GM19397 (cell line): ENCODE measurements around the gene GATB.

ENCODE experiments used
- ATAC-seq: cut with Tn5 transposase; IDR thresholded peaks from one replicate; pipeline ENCODE4 v1.9.1; 2021; ENCODE audit warnings: mild to moderate bottlenecking, moderate library complexity; ENCODE audit not compliant: unreplicated experiment

The GATB gene

GRCh38 chr4:151675411-151675971, 85.3 kb downstream of the GATB start:
- no peak for ATAC-seq

DNA sequence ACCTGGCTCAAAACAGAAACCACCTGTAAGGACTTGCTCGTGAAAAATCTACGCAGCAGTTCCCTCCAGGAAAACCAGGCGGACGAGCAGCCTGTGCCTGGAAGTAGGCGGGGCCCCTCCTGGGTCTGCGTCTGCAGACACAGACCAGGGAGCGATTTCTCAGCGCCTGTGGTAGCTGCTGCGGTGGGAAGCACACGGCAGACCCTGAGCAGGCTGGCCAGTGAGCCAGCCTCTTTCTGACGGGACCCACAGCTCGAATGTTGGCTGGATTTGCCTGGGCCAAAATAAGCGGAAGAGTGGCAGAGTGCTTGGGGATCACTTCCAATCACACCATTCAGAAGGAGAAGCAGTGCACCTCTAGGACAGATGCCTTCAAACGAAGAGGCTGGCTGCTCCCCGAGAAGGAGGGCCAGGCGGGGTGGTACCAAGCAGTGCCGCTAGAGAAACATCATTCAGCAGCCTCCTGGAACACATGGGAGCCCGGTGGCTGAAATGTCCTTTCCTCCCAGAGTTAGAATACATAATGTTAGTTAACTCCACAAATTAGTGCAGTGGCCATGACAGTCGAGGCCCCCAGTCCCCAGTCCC, 85.9 kb downstream of the GATB start:
- no peak for ATAC-seq

DNA sequence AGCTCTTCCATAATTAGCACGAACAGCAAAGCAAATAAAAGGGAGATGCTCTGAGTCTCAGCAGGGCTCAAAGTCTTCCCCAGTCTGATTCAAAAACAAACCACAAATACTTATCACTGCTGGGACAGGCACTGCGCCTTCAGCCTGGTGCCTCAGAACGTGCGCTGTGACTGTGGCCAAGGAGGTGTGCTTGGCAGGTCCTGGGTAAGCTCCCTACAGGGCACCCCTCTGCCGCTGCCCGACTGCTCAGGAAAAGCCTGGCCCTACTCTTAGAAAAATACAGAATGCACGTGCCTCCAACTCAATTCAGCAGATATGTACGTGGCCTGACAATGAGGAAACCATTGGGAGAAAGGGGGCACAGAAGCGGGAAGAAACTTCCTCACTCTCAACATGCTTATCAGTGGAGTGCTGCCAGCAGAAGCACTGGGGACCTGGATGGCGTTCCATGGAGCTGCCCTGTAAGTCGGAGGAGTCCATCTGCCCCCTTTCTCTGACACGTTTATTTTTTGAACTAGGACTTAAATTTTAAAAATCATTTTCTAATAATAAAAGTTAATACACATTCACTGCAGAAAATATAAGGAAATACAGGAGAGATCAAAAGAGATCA, 86.8 kb downstream of the GATB start:
- no peak for ATAC-seq

DNA sequence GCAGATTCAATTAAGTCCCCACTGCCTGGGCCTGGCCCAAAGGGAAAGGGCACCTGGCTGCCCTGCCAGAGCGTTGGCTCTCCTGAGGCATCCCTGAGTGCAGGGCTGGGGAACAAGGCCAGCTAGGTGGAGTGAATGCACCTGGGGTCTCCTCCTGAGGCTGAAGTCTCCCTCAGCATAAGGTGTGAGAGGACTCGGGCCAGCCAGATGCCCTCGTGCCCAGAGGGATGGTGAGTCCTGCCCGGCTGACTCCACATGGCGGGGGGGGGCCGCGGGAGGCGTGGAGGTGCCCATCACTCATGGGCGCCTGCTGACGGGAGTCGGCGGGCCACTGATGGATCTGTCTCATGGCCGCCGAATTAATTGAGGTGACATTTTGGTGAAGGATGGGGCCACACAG, 87.8 kb downstream of the GATB start:
- no peak for ATAC-seq

- no peak for ATAC-seq
Observed at GRCh38 chr4:151671541-151672059, 89.2 kb downstream of the GATB start.

DNA sequence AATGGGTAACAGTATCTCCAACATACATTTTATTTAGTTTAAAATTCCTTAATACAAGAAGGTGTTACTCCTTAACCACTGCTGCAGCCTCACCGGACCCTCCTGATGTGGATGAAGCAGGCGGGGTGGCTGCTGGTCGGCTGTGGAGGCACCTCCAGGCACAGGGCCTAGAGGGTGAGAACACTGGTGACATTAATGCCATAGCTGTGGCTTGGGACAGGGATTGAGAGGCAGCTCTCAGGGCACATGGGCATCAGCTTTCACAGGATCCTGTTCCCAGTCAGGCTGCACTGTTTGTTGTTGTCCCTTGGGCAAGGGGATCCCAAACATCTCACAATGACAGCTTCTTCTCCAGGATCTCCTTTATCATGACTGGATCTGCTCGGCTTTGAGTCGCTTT, 90.0 kb downstream of the GATB start:
- ATAC-seq, result no peak

DNA sequence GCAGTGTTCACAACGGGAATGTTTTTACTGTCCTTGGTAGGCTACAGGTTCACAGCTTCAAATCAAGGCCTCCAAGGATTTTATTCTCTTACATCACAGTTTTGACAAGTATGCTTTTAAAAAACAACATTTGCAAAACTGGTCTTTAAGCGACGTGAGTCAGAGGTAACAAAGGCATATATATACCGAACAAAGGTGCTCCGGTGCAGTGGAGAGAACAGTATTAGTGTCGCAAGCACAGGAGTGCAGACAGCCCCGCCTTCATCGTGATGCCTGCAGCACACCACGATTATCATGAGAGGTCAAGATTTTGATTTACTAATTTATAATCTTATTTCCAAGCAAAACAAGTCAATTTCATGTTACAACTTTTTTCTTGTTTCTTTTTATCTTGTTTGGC, 90.8 kb downstream of the GATB start:
- no peak for ATAC-seq

GRCh38 chr4:151668689-151669402, 92.0 kb downstream of the GATB start:
- no peak for ATAC-seq

DNA sequence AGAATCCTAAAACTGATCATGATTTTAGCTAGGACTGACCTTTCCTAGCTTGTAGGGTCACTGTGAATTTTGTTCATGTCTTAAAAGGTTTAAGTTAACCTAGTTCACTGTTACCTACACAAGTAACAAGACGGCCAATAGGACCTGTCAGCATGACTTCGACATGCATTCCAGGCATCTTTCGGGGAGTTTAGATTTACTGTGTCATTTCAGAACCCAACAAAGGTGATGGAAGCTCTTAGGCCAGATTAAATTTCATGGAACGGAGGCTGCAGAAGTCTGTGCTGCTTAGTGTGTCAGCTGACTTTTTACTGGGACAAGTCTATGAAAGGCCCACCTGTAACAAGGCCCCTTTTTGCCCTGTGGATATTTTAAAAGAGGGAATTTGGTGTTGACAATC, 93.1 kb downstream of the GATB start:
- no peak for ATAC-seq

GRCh38 chr4:151667048-151667447, 93.8 kb downstream of the GATB start:
- ATAC-seq, result no peak

DNA sequence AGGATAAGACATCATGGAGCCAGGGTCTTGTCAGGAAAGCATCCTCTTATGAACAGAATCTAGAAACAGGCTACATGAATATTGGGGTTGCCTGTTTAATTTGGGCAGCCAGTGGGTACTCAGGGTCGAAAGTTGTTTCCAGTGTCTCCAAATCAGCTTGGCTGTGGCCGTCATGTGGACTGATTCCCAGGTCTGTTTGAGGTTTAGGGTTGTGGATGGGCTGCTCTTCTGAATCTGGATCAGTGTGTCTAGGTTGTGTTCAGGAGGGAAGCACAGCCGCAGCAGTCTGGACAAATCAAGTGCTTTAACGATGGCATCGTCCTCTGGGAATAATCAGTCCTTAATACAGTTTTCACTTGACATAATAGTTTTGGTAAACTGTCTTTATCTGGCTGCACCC, 94.3 kb downstream of the GATB start:
- no peak for ATAC-seq

- no peak for ATAC-seq
Observed at GRCh38 chr4:151665785-151666127, 95.1 kb downstream of the GATB start.

DNA sequence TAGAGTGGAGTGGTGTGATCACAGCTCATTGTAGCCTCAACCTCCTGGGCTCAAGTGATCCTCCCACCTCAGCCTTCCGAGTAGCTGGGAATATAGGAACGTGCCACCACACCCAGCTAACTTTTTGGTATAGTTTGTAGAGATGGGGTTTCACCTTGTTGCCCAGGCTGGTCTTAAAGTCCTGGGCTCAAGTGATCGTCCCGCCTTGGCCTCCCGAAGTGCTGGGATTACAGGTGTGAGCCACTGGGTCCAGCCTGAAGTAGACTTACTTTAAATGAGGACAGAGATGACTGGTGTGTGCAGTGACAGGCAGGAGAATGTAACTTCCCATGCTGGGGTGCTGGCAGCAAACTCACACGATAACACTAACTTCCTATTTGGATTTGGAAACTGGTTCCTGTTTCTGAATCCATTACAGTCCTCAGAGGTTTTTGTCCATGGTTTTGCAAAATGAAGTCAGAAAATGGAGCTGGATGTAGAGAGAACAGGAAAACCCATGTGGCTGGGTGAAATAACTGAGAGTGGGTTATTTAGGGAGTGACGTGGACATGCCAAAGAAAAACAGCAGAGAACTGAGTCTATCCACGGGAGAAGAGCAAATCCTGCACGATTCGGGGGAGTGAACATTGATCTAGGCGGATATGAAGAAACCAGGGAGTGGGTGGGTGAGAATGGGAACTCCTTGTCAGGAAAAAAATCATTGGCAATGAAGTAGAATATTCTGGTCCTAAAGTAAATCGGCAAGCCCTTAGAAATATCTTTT, 95.6 kb downstream of the GATB start:
- no peak for ATAC-seq

DNA sequence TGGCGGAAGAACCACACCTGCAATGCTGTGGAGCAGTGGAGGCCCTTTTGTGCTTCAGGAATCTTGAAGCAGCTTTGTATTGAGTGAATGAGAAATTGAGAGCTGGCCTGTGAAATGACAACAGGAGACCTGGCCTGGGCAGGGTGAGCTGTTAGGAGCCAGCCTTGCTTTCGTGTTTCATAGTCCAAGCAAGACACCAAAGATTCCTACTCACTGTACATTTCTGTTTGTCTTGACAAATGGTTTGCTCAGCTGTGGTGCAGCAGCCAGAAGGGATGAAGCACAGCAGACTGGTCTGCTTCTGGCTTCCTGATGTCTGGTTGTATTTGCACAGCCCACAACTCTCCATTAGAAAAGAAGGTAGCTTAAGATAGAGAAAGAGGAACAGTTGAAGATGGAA, 96.5 kb downstream of the GATB start:
- no peak for ATAC-seq

- ATAC-seq, result no peak
Observed at GRCh38 chr4:151663109-151663508, 97.7 kb downstream of the GATB start.

DNA sequence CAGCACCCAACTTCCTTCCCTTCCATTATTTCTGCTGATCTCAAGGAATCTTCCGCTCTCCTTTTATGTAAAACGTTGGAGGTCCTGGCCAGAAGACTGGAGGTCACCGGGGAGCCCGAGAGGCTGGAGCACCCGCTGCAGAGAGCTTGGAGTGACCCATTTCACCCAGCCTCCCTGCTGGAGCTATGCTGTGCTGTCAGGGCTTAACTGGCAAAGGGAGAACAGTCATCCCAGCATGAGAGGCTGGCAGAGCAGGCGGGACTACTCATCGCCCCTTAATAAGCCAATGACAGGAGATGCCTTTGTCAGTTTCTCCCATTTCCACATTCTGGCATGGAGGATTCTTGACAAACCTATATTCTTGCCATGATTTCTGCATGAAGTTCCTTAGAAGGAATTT, 98.9 kb downstream of the GATB start:
- ATAC-seq, result no peak

DNA sequence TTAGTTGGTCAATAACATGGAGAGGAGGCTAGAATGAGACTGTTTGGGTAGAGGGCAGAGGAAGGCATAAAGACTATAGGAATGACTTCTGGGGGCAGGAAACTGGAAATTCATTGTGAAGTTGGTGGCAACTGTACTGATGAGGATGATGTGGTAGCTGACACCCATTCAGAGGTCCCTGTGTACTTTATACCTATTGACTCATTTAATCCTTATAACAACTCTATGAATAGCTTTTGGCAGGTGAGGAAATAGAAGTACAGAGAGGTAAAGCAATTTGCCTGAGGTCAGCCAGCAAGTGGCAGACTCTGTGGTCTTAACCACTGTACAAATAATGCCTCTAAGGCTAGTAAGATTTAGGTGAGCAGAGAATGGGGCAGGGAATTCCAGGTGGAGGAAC, 100.1 kb downstream of the GATB start:
- ATAC-seq, result no peak

DNA sequence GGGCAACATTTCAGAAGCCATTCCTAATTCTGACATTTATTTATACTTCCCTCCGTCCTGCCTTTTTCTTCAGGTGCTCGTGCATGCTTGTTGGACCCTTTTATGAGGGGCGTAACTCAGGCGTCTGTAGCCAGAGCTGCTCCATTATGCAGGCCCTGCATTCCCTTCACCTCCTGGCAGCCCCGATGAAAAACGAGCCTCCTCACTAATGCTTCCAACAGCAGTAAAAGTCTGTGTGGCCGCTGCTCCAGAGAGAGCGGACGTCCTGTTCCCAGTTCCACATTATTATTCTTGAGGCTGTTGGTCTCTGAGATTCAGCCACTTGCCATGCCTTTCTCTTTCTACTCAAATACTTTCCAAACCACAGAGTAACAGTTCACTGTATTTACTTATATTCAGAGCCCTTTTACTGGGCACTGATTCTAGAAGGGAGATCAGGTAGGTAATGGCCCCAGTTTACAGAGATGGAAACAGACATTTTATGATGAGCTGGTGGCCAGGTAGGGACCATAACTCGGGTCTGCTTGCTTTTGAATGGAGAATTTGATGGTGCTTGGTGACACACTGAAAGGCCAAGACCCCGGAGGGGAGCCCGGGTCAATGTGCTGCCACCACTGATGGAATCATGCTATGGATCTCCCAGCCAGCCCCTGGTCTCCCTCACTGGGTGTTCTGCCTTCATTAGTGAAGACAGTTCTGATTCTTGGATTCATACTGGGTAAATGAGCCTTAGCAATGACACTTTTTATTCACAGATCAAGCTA, 101.0 kb downstream of the GATB start:
- no peak for ATAC-seq

DNA sequence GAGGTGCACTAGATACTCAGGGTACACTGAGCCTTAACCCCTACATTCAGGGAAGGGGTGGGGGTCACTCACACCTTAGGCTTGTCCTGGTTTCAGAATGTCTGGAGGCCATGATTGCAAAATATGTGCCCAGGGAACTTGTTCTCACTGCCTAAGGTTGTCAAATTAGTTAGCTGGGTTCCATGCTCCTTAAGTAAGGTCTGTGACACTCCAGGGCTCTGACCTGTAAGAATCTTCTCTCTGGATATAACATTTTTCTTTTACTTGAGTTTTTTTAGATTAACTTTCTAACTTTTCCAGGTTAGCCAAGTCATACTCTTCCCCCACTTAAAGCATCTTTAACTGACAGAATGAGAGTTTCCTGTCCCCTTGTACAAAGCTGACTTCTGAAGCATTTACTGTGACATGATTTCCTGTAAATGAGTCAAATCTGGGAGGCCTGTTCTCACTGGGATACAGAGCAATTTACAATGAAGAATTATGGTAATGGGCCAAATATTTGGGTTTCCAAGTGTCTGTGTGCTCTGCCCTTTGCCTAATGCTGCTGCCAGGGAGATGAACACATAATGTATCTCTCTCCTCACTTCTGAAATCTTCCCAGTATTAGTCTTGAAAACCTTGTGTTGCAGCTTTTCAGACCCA, 101.7 kb downstream of the GATB start:
- ATAC-seq, result no peak

DNA sequence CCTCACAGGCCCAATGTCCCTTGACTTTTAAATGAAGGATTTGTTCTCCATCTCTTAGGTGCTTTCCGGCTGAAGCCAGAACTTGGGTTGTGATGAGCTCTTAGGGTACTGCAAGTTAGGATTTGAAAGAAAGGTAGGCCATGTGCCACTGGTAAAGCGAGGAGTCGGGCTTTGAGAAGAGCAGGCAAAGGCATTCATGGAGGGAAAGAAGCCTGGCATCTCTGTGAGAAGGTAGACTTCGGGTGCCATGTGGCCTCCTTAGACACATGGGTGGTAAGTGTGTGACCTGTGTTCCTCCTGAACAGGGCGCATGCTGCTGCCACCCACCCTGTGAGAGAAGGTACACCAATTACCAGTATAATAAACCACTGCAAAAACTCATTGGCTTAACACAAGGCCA, 102.9 kb downstream of the GATB start:
- ATAC-seq, result no peak
